NCI-H748 (cell line): ENCODE data around the gene SLC25A39.
"Not testable (repeated sequence)": the region's sequence is repeated elsewhere in the genome, so short reads cannot be mapped to it uniquely, and the experiment has no call there.

Experiments used
- DNase-seq: peaks from one replicate; lab custom pipeline; 2025; ENCODE audit not compliant: unreplicated experiment; lab: John Stamatoyannopoulos, UW

The SLC25A39 gene

DNA sequence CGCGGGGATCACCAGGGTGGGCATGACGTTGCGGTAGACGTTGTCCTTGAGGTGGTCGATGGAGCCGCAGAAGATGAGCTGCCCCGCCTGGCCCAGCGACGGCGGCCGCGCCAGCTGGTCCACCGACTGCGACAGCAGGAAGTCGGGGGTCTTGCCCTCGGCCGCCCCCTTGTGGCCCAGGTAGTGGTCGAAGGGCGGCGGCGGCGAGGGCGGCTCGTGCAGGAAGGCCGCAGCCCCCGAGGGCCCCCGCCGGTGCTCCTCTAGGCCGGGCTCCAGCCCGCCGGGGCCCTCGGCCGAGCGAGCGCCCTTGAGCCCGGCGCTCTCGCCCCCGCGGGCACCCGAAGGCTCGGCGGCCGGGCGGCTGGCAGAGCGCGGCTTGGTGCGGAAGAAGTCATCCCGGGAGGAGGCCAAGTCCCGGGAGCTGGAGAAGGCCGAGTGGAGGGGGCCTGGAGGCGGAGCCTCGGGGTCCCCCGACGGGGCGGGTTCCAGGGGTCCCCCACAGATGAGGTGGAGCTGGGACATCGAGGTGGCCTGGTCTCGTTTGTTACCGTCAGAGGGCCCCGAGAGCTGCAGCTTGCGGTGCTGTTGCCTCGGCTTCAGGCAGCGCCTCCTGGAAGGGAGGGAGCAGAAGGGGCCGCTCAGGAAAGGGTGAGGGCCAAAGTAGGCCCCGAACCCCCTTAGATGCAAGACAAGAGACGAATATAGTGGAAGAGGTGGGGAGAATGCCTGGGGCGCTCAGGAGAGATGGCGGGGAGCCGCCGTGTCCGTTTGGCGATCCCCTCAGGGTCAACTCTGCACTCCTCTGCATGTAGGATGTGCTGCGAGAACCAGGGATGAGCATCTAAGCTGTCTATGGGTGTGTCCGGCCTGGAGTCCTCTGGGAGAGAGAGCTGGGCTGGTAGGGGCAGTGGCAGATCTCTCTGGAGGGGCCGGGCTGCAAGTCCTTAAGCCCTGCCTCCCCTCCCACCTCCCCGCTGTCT lies 30.2 kb upstream of the SLC25A39 start:
- peak; percentile 54 for DNase-seq

DNA sequence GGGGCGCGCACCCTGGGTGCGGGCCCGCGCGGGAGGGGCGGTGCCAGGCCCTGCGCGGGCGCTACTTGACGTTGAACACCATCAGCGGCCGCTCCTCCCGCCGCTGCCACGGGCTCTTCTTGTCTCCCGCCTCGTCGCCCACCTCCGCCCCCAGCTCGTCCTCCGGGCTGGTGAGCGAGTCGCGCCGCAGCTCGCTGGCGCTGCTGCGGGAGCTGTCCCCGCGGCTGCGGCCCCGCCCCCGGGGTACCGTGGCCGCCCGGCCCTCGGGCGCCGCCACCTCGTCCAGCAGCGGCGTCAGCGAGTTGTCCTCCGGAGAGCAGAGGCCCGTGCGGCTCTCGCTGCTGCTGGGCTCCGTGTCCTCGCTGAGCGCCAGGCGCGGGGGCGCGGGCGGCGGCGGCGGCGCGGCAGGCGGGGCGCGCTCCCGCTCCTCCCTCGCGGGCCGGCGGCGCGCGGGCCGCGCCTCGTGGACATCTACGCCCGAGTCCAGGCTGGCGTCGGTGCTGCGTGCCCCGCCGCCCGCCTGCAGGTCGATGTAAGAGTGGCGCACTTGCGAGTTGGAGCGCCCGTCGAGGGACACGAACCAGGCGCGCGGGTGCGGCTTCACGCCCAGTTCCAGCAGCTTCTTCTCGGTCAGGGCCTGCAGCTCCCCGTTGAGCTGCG lies 29.2 kb upstream of the SLC25A39 start:
- DNase-seq, result peak; percentile 80

DNA sequence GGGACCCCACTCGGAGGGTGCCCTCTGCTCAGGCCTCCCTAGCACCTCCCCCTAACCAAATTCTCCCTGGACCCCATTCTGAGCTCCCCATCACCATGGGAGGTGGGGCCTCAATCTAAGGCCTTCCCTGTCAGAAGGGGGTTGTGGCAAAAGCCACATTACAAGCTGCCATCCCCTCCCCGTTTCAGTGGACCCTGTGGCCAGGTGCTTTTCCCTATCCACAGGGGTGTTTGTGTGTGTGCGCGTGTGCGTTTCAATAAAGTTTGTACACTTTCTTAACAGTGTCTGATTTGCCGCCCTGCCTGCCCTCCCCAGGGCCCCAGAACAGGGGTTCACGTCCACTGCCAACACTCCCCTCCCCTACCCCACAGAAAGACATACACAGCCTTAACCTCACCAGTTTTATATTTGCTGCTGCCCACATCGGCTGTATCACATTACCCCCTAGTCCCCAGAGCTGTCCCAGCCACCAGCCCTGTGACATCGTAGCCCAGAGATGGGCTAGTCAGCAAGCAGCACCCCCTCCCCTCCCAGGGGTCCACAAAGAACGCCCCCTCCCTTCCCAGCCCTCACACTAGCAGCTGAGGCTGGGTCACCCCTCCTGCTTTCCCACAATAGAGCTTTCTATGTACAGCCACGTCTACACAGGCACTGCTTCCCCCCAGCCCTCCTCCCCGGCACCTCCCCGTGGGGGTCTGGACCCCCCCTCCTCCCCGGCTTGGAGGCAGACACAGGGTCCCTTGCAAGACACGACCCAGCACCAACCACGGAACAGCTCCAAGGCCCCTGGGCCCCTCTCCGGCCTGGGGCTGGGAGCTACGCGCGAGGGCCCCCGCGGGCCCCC lies 28.4 kb upstream of the SLC25A39 start:
- DNase-seq, result no peak

DNA sequence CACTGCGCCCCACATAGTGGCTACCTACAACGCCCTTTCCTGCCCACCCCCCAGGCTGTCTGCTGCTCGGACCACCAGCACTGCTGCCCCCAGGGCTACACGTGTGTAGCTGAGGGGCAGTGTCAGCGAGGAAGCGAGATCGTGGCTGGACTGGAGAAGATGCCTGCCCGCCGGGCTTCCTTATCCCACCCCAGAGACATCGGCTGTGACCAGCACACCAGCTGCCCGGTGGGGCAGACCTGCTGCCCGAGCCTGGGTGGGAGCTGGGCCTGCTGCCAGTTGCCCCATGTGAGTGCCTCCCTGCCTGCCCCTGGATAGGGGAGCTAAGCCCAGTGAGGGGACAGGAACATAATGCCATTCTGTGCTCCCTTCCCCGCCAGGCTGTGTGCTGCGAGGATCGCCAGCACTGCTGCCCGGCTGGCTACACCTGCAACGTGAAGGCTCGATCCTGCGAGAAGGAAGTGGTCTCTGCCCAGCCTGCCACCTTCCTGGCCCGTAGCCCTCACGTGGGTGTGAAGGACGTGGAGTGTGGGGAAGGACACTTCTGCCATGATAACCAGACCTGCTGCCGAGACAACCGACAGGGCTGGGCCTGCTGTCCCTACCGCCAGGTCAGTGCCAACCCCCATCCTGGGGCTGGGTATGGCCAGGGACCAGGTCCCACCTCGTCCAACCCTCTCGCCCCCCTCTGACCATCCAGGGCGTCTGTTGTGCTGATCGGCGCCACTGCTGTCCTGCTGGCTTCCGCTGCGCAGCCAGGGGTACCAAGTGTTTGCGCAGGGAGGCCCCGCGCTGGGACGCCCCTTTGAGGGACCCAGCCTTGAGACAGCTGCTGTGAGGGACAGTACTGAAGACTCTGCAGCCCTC lies 27.6 kb upstream of the SLC25A39 start:
- no peak for DNase-seq

DNA sequence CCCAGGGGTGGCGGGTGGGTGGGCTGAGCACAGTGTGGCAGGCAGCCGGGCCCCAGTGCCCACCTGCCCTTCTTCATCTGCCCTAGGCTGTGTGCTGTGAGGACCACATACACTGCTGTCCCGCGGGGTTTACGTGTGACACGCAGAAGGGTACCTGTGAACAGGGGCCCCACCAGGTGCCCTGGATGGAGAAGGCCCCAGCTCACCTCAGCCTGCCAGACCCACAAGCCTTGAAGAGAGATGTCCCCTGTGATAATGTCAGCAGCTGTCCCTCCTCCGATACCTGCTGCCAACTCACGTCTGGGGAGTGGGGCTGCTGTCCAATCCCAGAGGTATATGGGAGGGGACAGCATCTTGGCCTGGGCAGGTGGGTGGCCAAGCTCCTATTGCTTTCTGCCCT lies 26.8 kb upstream of the SLC25A39 start:
- DNase-seq, result no peak

DNA sequence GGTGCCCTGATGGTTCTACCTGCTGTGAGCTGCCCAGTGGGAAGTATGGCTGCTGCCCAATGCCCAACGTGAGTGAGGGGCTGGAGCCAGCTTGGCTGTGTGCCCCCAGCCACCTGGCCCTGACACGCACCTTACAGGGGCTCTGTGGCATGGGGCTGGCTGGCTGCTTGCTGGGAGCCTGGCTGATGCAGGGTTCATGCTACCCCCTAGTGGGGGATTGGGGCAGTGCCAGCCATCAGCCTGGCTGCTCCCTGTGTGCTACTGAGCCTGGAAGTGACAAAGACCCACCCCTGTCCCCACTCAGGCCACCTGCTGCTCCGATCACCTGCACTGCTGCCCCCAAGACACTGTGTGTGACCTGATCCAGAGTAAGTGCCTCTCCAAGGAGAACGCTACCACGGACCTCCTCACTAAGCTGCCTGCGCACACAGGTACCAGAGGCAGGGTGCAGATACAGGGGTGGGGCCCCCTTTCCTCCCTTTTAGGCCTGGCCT lies 26.2 kb upstream of the SLC25A39 start:
- peak; percentile 67 for DNase-seq

DNA sequence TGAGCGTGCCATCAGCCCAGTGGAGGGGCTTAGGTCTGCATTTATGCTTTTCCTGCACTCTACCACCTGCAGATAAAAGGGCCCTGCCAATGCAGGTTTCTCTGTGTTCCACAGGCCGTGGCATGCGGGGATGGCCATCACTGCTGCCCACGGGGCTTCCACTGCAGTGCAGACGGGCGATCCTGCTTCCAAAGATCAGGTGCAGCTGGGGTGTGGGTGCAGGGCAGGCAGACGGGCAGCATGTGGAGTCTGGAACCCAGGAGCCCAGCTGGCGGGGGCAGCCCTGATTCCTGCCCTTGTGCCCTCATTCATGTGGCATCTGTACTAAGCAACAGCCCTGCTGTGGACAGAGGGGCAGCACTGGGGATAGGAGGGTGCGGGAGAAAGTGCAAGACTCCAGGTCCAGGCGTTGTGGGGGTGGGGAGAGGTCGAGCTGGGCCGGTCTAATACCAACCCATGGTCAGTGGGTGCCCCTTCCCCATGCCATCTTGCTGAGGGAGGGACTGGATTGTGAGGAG lies 25.0 kb upstream of the SLC25A39 start:
- no peak for DNase-seq

DNA sequence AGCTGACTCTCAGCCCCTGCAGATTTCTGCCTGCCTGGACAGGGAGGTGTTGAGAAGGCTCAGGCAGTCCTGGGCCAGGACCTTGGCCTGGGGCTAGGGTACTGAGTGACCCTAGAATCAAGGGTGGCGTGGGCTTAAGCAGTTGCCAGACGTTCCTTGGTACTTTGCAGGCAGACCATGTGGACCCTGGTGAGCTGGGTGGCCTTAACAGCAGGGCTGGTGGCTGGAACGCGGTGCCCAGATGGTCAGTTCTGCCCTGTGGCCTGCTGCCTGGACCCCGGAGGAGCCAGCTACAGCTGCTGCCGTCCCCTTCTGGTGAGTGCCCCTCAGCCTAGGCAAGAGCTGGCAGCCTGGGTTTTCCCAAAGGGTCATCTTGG lies 24.4 kb upstream of the SLC25A39 start:
- DNase-seq, result no peak

DNA sequence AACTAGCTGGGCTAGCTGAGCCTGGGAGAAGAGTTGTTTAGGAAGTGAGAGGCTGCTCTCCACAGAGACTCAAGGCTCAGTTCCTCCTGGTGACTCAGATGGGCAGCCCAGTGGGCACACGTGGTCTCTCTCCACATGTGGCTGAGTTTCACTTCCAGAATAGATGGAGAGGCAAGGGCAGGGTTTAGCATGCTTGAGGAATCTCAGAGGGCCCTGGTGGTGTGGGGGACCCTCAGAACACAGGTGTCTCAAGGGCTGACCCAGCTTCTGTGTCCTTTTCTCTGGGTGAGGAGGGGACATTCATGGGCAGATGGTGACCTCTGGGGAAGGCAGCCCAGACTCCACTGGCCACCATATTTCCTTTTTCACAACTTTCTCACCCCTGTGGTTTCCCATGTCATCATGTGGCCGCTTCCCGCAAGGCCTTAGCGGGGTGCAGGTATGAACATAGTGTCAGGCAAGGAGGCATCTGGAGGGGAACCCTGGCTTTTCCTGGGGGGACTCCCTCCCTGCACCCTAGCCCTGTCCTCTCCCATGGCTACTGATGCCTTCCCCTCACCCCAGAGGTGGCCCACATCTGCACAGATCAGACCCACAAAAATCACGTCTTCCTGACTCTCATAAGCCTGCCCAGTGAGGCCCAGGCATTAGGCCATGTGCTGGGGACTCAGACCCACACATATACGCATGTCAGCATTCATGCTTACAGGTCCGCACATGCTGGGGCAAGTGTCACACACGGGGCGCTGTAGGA lies 23.8 kb upstream of the SLC25A39 start:
- no peak for DNase-seq

DNA sequence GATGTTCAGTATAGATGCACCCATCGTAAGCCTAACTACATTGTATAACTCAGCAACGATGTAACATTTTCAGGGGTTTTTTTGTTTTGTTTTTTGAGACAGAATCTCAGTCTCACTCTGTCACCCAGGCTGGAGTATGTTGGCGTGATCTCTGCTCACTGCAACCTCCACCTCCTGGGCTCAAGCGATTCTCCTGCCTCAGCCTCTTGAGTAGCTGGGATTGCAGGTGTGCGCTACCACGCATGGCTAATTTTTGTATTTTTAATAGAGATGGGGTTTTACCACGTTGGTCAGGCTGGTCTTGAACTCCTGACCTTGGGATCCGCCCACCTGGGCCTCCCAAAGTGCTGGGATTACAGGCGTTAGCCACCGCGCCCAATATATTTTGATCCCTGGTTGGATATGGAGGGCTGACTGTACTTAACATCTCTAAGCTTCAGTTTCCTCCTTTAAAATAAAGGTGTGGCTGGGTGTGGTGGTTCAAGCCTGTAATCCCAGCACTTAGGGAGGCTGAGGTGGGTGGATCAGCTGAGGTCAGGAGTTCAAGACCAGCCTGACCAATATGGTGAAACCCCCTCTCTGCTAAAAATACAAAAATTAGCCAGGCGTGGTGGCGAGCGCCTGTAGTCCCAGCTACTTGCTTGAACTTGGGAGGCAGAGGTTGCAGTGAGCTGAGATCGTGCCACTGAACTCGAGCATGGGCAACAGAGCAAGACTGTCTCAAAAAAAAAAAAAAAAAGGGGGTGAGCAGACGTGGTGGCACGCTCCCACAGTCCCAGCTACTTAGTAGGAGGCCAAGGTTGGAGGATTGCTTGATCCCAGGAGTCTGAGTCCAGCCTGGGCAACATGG lies 22.8 kb upstream of the SLC25A39 start:
- not testable (repeated sequence) for DNase-seq

DNA sequence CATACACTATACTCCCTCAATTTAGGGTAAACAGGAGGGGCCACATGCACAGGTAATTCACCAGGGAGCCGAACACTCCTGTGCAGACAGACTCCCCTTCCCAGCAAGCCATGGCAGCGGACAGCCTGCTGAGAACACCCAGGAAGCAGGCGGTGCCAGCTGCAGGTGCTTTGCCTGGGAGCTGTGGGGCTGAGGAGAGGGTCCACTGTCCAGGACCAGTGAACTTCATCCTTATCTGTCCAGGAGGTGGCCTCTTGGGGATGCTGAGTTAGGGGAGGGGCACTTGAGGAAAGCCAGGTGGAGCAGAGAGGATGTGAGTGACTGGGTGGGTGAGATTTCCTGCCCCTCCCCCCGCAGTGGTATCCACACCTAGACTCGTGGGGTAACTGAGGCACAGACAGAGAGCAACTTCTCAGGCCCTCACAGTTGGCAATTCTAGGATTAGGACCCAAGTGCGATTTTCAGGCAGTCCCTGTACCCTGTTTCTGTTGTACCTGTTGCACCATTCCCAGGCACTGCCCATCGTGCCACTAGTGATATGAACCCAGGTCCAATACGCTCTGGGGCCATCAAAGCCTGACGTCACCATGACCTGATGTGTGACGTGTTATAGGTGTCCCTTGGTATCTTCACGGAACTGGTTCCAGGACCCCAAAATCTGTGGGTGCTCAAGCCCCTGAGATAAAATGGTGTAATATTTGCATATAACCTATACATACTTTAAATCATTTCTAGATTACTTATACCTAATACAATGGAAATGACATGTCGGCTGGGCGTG lies 21.6 kb upstream of the SLC25A39 start:
- no peak for DNase-seq

DNA sequence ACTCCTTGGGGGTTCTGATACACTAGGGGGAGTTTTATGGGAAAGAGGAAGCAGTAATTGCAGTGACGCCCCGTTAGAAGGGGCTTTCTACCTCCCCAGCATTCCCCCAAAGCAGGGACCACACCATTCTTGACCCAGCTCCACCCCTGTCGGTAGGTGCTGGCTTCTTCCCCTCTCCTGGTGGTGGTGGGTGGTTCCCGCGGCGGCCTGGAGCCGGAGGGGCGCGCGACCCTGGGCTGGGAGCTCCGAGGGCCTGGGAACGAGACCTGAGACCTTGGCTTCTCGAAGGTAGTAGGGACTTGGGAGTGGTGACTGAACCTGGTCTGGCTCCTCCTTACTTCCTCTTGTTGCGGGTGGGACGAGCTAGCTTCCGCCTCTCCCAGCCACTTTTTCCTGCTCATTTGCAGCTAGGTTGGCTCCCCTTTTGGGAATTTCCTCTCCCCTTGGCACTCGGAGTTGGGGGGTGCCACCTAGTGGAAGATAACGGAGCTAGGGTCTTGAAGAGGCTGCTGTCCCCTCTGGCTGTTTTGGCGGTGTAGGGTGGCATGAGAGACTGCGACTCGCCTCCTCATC lies 20.9 kb upstream of the SLC25A39 start:
- peak; percentile 86 for DNase-seq

DNA sequence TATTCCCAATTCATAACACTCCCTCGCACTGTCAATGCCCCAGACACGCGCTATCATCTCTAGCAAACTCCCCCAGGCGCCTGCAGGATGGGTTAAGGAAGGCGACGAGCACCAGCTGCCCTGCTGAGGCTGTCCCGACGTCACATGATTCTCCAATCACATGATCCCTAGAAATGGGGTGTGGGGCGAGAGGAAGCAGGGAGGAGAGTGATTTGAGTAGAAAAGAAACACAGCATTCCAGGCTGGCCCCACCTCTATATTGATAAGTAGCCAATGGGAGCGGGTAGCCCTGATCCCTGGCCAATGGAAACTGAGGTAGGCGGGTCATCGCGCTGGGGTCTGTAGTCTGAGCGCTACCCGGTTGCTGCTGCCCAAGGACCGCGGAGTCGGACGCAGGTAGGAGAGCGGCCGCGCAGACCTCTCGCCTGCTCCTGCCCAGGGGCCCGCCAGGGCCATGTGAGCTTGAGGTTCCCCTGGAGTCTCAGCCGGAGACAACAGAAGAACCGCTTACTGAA lies 20.4 kb upstream of the SLC25A39 start, which contains the start of gene GRN:
Gene GRN, plus strand, starts transcription at position 364 of the 515 bp plus-strand sequence. CDS start 3,863 bp downstream, outside the sequence.
- peak; percentile 98 for DNase-seq

DNA sequence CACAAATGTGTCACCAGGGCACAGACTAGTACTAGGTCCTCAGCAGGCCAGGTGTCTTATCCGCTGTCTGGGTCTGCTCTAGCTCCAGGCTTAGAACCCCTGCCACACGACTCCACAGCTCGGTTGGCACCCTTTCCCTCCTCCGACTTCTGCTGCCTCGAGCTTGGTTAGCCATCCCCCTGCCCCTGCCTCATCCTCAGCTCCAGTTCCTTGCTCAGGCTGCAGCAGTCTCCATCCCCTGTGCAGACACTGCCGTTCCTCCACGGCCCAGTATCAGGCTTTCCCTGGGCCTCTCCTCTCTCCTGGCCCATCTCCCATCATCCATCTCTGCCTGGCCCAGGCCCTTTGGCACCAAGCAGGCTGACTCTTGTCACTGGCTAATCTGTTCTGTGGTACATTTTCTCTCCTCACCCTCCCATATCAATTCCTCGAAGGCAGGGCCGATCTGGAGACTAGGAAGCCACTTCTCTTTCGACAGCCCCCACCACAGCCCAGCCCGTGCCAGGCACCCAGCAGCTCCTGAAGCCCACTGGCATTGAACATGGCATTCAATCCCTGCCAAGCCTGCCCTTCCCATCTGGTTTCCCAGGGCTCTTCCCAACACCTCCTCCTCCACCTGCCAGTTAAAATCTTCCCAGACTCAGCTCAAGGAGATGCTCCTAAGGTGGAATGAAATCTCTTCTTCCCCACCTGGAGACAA lies 19.0 kb upstream of the SLC25A39 start:
- no peak for DNase-seq

DNA sequence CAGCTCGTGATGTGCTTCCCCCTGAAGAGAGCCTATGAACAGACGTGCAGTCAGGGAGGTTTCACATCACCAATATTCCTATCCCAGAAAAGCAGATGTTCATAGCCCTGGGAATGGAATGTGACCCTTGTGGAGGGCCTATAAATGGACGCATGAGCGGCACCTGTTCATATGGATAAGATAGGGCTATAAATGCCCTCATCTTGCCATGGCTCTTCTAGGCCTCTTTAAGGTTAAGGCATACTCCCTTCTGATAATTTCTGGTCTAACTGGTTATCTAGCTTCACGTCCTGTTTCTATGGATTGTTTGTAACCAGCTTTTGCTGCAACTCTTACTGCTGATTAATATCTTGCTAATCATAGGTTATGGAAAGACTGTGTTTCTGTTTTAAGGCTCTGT lies 15.9 kb upstream of the SLC25A39 start:
- DNase-seq, result not testable (repeated sequence)

DNA sequence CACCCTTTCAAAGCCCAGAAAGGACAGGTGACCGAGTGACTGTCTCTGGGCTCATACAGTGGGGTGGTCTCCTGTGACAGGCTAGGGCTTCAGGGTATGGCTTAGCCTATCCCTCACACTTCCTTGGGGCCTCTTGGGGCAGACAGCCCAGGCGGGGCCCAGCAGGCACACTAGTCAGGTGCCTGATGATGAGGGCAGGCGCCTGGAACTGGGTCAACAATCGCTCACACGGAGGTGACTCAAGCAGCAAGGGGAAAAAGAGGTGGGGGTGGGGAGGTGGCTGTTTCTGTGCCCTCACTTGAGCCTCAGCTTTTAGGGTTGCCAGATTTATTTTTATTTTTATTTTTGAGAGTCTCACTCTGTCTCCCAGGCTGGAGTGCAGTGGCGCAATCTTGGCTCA lies 14.1 kb upstream of the SLC25A39 start:
- no peak for DNase-seq
